AG09309 (cell line): ENCODE data around the gene AEBP1.
"Not testable (repeated sequence)": the region's sequence is repeated elsewhere in the genome, so short reads cannot be mapped to it uniquely, and the experiment has no call there.

Source experiments
- DNase-seq: peaks from one replicate; pipeline ENCODE4 v3.0.0-alpha.2; 2010; ENCODE audit warnings: low read depth
- H3K4me3 ChIP-seq: 2 replicates; pipeline ENCODE4 v1.5.1; 2011; ENCODE audit warnings: mild to moderate bottlenecking, low read depth, low read length, moderate library complexity; ENCODE audit not compliant: control insufficient read depth
- TF ChIP-seq, protein P1 (sequence below): IDR thresholded peaks from 2 replicates; pipeline ENCODE4 v1.5.1; 2011; ENCODE audit warnings: mild to moderate bottlenecking, low read depth, low read length, inconsistent platforms; ENCODE audit not compliant: insufficient read depth, control insufficient read depth; ENCODE audit errors: missing control alignments

Gene AEBP1

DNA sequence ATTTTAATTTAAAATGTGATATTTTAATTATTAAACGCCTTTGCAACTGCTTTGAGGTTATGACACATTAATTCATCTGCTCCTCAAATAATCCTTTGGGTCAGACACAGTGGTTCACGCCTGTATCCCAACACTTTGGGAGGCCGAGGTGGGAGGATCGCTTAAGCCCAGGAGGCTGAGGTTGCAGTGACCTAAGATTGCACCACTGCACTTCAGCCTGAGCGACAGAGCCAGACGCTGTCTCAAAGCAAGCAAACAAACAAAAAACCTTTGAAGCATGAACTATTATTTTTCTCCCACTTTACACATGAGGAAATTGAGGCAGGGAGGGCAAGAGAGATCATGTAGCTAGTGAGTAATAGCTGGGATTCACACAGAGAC lies 20.7 kb downstream of the AEBP1 start:
- DNase-seq: no peak
- TF ChIP-seq, protein P1, sequence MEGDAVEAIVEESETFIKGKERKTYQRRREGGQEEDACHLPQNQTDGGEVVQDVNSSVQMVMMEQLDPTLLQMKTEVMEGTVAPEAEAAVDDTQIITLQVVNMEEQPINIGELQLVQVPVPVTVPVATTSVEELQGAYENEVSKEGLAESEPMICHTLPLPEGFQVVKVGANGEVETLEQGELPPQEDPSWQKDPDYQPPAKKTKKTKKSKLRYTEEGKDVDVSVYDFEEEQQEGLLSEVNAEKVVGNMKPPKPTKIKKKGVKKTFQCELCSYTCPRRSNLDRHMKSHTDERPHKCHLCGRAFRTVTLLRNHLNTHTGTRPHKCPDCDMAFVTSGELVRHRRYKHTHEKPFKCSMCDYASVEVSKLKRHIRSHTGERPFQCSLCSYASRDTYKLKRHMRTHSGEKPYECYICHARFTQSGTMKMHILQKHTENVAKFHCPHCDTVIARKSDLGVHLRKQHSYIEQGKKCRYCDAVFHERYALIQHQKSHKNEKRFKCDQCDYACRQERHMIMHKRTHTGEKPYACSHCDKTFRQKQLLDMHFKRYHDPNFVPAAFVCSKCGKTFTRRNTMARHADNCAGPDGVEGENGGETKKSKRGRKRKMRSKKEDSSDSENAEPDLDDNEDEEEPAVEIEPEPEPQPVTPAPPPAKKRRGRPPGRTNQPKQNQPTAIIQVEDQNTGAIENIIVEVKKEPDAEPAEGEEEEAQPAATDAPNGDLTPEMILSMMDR: no peak
- no peak overlapping the region for H3K4me3 ChIP-seq

DNA sequence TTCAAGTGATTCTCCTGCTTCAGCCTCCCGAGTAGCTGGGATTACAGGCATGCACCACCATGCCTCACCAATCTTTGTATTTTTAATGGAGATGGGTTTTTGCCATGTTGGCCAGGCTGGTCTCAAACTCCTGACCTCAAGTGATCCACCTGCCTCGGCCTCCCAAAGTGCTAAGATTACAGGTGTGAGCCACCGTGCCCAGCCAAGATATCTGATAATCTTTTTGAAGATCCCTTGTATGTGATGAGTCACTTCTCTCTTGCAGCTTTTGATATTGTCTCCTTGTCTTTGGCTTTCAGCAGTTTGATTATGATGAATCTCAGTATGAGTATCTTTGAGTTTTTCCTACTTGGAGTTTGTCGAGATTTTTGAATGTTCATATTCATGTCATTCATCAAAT lies 22.4 kb downstream of the AEBP1 start:
- DNase-seq: not testable (repeated sequence)

DNA sequence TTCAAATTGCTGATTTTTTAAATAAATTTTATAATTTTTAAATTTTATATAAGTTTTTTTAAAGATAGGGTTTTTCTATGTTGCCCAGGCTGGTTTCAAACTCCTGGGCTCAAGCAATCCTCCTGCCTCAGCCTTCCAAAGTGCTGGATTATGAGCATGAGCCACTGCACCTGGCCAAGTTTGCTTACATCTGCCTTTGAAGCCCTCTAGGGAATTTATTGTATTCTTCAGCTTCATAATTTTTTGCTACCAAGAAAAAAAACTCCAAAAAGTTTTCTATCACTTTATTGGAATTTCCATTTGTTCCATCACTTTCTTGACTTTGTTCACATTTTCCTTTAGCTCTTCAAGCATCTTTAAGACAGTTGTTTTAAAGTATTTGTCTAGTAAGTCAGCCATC lies 23.0 kb downstream of the AEBP1 start:
- H3K4me3 ChIP-seq: no peak overlapping the region
- TF ChIP-seq, protein P1: no peak
- DNase-seq: no peak

More for the DNA sequence above, 22.4 kb downstream of the AEBP1 start:
- H3K4me3 ChIP-seq: not testable (repeated sequence)

DNA sequence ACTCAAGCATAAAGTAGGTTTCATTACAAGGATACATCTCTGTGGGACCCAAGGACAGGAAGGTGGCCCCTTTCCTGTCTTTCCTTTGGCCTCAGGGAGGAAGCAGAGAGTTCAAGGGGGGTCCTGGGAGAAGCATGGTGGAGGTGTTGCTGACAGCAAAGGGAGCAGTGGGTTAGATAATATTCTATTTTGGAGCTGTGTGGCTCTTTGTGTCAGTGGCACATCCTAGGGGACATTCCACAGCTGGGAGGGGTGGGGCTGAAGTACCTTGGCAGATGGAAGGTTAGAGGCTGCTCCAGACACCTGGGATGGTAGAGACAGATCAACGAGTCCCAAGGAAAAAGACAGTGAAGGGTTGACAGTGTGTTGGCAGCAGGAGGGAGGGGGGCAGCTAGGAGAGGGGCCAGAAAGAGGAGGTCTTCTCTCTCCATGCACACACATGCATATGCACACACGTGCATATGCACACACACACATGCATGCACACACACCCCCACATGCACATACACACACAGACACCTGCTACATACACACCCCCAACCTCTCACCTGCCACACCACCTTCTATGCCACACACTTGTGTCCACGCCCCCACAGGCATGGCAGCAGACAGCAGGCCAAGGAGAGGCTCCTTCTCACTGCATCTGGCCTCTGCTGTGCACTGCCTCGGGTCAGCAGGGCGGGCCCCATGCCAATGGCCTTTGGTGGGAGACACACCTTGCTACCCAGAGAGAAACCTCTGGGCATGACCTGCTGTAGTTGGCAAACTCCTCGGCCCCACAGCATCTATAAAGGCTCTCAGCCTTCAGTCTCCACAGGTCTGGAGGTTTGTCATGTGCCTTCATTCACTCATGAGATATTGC lies 24.8 kb downstream of the AEBP1 start:
- TF ChIP-seq, protein P1: no peak
- no peak overlapping the region for H3K4me3 ChIP-seq
- no peak for DNase-seq

DNA sequence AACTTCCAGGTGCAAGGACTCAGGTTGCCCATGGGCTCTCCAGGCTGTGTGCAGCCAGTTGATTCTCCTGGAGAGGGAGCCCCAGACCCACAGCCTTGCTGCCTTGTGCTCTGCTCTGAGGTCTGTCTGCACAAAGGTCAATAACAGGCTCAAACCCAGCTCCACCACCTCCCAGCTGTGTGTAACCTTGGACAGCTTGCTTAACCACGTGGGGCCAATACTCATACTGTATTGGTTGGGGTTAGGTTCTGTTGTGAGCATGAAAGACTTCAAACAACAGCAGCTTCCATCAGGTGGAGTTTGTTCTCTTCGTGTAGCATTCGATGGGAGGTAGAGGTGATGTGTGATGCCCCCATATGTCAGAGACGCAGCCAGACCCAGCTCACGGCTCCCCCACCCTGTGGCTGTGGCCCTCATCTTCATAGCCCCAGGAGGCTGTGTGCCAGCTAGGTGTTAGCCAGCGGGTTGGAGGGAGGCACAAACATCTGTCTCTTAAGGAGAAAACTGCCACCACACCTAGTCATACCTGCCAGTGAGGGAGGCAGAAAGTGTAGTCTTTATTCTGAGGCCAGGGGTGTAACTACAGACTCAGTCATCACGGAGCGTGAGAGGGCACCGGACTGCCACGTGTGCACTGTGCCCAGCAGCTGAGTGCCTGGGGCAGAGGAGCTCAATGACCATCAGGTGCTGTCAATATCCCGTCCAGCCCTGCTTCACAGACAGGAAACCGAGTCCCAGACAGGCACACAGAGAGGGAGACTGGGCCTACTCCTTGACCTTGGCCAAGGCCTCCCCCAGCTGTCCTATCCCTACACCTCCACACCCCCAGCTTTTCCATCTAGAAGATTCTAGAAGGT lies 27.3 kb downstream of the AEBP1 start:
- no peak for DNase-seq
- H3K4me3 ChIP-seq: no peak overlapping the region
- TF ChIP-seq, protein P1: peak; percentile 57

DNA sequence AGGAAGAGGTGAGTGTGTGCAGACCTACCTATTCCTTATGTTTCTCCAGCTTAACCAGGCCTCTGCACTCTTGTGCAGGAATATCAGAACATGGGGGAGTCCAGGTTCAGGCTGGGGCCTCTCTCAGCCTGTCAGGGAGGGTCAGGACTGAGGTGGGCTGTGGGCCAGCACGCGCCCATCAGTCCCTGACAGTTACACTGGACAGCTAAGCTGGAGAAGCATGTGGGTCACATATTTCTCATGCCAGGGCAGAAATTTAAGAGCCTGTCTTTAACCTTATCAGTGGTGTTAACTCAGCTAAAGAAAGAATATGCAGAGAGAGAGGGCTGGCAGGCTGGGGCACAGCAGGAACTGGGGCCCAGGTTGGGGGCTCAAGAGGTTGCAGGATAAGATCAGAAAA lies 27.9 kb downstream of the AEBP1 start:
- H3K4me3 ChIP-seq: no peak overlapping the region
- TF ChIP-seq, protein P1: no peak
- no peak for DNase-seq

DNA sequence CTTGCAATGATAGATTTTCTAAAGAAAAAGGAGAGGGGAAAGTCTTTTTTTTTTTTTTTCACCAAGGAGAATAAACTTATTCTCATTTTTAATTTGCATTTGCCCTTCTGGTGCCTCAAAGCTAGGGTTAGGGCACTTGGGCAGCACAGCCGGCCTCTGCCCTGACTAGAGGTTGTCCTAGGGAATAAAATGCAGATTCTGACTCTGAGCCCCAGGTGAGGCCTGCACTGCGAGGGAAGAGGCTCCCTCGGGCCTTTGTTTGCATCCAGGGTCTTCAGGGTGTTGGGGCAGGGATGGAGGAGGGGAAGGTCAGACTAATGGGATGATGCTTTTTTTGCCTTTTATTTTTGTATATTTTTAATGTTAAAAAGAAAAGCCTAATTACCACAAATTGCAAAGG lies 29.1 kb downstream of the AEBP1 start:
- DNase-seq: no peak
- H3K4me3 ChIP-seq: no peak overlapping the region
- TF ChIP-seq, protein P1: no peak
